Effector memory CD4-positive, alpha-beta T cell (primary cell): ENCODE measurements around the gene DNM3.

Source experiments
- DNase-seq, 3 donors: peaks; one replicate each; pipeline ENCODE4 v3.0.0-alpha.2; 2020
- H3K27ac ChIP-seq: 2 replicates; pipeline ENCODE4 v1.7.0; 2013; ENCODE audit warnings: mild to moderate bottlenecking, low read length, moderate library complexity; ENCODE audit not compliant: insufficient read depth, poor library complexity, severe bottlenecking
- H3K27me3 ChIP-seq: replicated peaks from 2 replicates; pipeline ENCODE4 v1.7.0; 2013; ENCODE audit warnings: mild to moderate bottlenecking, low read length; ENCODE audit not compliant: insufficient read depth, control insufficient read depth, poor library complexity, severe bottlenecking
- H3K36me3 ChIP-seq: 2 replicates; pipeline ENCODE4 v1.7.0; 2013; ENCODE audit warnings: mild to moderate bottlenecking, low read length, moderate library complexity; ENCODE audit not compliant: control insufficient read depth, insufficient read depth
- H3K4me1 ChIP-seq: 2 replicates; pipeline ENCODE4 v1.7.0; 2013; ENCODE audit warnings: low read length, mild to moderate bottlenecking; ENCODE audit not compliant: control insufficient read depth, insufficient read depth, poor library complexity, severe bottlenecking
- H3K4me3 ChIP-seq: 2 replicates; pipeline ENCODE4 v1.7.0; 2013; ENCODE audit warnings: low read length, low read depth, mild to moderate bottlenecking; ENCODE audit not compliant: insufficient read depth, poor library complexity, severe bottlenecking
- H3K9me3 ChIP-seq: 2 replicates; pipeline ENCODE4 v1.7.0; 2013; ENCODE audit warnings: mild to moderate bottlenecking, low read length, moderate library complexity; ENCODE audit not compliant: control insufficient read depth

Gene DNM3

GRCh38 chr1:171816300-171816901, 24.9 kb upstream of the DNM3 start:
- no peak overlapping the region for H3K4me3 ChIP-seq
- no peaks in the 10 kb centered on the region for H3K36me3 ChIP-seq
- H3K27ac ChIP-seq = no peak overlapping the region
- no peaks in the 10 kb centered on the region for H3K27me3 ChIP-seq
- no peaks in the 10 kb centered on the region for H3K4me1 ChIP-seq
- no peak for DNase-seq
- no peaks in the 10 kb centered on the region for H3K9me3 ChIP-seq

GRCh38 chr1:171817511-171818265, 23.6 kb upstream of the DNM3 start:
- Histone ChIP-seq H3K27me3 (no peaks in the 10 kb centered on the region), H3K27ac (no peak overlapping the region), H3K4me3 (no peak overlapping the region), H3K9me3 (no peaks in the 10 kb centered on the region), H3K4me1 (no peaks in the 10 kb centered on the region), H3K36me3 (no peaks in the 10 kb centered on the region)
- no peak for DNase-seq

- H3K36me3 ChIP-seq = no peaks in the 10 kb centered on the region
- H3K4me1 ChIP-seq = no peaks in the 10 kb centered on the region
- no peaks in the 10 kb centered on the region for H3K27me3 ChIP-seq
- no peak for DNase-seq
- no peaks in the 10 kb centered on the region for H3K9me3 ChIP-seq
- no peak overlapping the region for H3K27ac ChIP-seq
- no peak overlapping the region for H3K4me3 ChIP-seq
These were observed 21.4 kb upstream of the DNM3 start for GRCh38 chr1:171819946-171820345.

DNA sequence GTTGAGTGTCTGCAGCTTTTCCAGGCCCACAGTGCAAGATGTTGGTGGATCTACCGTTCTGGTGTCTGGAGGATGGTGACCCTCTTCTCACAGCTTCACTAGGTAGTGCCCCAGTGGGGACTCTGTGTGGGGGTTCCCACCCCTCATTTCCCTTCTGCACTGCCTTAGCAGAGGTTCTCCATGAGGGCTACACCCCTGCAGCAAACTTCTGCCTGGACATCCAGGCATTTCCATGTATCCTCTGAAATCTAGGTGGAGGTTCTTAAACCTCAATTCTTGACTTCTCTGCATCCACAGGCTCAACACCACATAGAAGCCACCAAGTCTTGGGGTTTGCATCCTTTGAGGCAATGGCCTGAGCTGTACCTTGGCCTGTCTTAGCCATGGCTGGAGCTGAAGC, 14.3 kb upstream of the DNM3 start:
- no peak for DNase-seq
- H3K4me3 ChIP-seq = no peak overlapping the region
- no peaks in the 10 kb centered on the region for H3K36me3 ChIP-seq
- no peaks in the 10 kb centered on the region for H3K4me1 ChIP-seq
- H3K27ac ChIP-seq = no peak overlapping the region
- H3K27me3 ChIP-seq = no peaks in the 10 kb centered on the region
- H3K9me3 ChIP-seq = no peaks in the 10 kb centered on the region

DNA sequence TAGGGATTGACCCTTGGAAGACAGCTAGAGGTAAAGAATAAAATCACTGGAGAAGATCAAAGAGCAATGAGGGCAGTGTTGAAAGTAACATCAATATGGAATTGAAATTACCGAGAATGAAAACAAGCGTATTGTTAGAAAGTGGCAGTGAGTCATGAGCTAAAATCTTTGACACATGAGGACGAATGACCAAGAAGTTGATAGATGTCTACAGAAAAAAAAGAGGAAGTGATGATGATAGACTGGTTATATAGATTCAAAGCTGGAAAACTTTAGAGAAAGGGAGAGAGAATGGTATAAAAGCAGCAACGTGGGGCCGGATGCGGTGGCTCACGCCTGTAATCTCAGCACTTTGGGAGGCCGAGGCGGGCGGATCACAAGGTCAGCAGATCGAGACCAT, 12.5 kb upstream of the DNM3 start:
- H3K4me1 ChIP-seq = no peaks in the 10 kb centered on the region
- DNase-seq = no peak

GRCh38 chr1:171833091-171833825, 8.0 kb upstream of the DNM3 start:
- Histone ChIP-seq H3K27me3 (no peaks in the 10 kb centered on the region), H3K4me1 (no peaks in the 10 kb centered on the region), H3K27ac (no peak overlapping the region), H3K9me3 (no peaks in the 10 kb centered on the region), H3K36me3 (no peaks in the 10 kb centered on the region), H3K4me3 (no peak overlapping the region)
- no peak for DNase-seq

More for the DNA sequence above, 12.5 kb upstream of the DNM3 start:
- Histone ChIP-seq H3K4me3 (no peak overlapping the region), H3K9me3 (no peaks in the 10 kb centered on the region), H3K36me3 (no peaks in the 10 kb centered on the region), H3K27me3 (no peaks in the 10 kb centered on the region), H3K27ac (no peak overlapping the region)

DNA sequence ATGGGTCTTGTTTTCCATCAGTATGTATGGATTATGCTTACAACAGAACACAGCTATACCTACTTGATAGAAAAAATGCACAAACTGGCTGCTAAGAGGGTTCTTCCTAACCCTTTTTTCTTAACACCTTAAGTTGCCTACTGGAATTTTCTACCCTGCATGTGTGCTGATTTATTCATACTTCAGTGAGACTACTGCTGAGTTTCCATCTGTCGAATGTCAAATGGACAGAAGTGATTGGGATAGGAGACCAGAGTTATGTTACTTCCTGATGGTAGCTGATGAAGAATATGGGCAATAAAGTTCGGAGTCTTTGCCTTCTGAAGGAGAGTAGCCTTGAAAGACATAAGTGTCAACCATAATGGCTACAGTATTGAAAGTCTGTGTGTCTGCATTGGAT, 6.5 kb upstream of the DNM3 start:
- no peak for DNase-seq
- H3K9me3 ChIP-seq = no peaks in the 10 kb centered on the region
- no peaks in the 10 kb centered on the region for H3K36me3 ChIP-seq
- no peak overlapping the region for H3K27ac ChIP-seq
- H3K4me3 ChIP-seq = no peak overlapping the region
- no peaks in the 10 kb centered on the region for H3K4me1 ChIP-seq
- H3K27me3 ChIP-seq = no peaks in the 10 kb centered on the region

DNA sequence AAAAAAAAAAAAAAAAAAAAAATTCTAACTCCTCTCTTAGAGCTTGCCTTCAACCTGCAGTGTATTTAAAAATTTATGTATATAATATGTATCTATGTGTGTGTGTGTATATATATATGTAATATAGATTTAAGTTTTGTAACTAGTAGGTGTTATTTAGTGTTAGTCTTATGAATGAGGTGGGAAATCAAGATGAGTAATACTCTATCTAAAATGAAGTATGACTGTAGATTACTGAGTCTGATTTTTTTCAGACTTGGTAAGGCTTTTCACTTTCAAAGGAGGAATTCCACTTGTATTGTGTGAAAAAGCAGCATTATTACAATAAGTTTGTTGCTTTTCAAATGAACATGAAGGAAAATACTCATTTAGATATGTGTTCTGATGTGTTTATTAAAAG, 5.4 kb upstream of the DNM3 start:
- no peaks in the 10 kb centered on the region for H3K4me1 ChIP-seq
- no peaks in the 10 kb centered on the region for H3K9me3 ChIP-seq
- H3K27me3 ChIP-seq = no peaks in the 10 kb centered on the region
- no peak overlapping the region for H3K27ac ChIP-seq
- H3K4me3 ChIP-seq = no peak overlapping the region
- H3K36me3 ChIP-seq = no peaks in the 10 kb centered on the region
- DNase-seq = no peak

DNA sequence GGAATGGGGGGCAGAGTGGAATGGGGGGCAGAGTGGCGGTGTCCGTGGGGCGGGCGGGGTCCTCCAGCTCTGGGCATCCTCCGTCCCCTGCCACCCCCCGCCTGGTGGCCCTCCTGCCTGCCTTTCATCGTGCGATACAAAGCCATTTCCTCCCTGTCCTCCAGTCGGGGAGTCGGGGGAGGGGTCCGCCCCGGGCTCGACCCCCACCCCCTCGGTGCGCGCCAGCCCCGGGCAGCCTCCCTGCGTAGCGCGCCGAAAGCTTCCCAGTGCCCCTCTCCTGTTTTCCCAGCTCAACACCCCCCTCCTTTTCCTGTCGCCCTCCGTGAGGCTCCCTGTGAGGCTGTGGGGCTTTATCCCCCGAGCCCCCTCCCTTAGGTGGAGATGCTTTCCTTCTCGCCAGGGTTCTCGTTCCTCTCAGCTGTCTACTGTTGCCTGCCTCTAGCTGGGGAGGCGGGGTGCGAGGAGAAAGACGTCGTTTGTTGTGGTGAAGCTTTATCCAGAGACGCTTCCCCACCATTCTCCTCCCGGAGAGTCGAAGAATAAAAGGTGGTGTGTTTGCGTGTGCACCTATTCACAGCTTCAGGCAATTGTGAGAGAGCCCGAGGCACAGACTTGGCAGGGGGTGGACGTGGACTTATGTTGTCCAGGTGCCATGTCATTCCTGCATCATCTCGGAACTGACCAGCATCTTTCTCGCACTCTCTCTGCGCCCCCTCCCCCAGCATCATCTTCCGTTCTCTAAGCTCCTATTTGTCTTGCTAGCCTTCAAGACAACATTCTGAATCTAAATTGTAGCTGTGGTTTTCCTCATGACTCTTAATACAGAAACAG, 848 bp downstream of the DNM3 start:
- peaks cover 8% of the 10 kb centered on the region for H3K4me1 ChIP-seq
- H3K27me3 ChIP-seq = peaks cover 6% of the 10 kb centered on the region
- H3K36me3 ChIP-seq = no peaks in the 10 kb centered on the region
- no peaks in the 10 kb centered on the region for H3K9me3 ChIP-seq
- H3K4me3 ChIP-seq = peak overlapping the region; percentile 83
- DNase-seq = no peak
- no peak overlapping the region for H3K27ac ChIP-seq
